ENCODE data around the gene TBC1D10B.
A peak's percentile ranks its signal among the peaks of the same experiment; 100 is the strongest.
"Not testable (repeated sequence)": the region's sequence is repeated elsewhere in the genome, so short reads cannot be mapped to it uniquely, and the experiment has no call there.

Gene TBC1D10B

GRCh38 chr16:30397056-30397455 lies 26.8 kb upstream of the TBC1D10B start:
- DNase-seq (ENCODE audit: low read depth) = no peak

GRCh38 chr16:30396627-30397026 lies 26.3 kb upstream of the TBC1D10B start:
- DNase-seq (ENCODE audit: low read depth) = not testable (repeated sequence)

- DNase-seq (ENCODE audit: low read depth) = no peak
Observed at GRCh38 chr16:30395992-30396585, 25.8 kb upstream of the TBC1D10B start.

GRCh38 chr16:30395155-30395991 lies 25.1 kb upstream of the TBC1D10B start, which contains the start of gene ZNF48:
TSS of gene ZNF48 (plus strand) at chr16:30395420. CDS start at chr16:30395795, 375 bp downstream.
- DNase-seq (ENCODE audit: low read depth) = no peak

GRCh38 chr16:30394592-30395154 lies 24.4 kb upstream of the TBC1D10B start:
- no peak for DNase-seq (ENCODE audit: low read depth)

- DNase-seq (ENCODE audit: low read depth) = no peak
Observed at GRCh38 chr16:30383521-30383920, 13.2 kb upstream of the TBC1D10B start.

- DNase-seq (ENCODE audit: low read depth) = no peak
Observed at GRCh38 chr16:30382111-30382881, 12.0 kb upstream of the TBC1D10B start, which contains the start of gene SEPTIN1. TSS of gene SEPTIN1 (minus strand) at chr16:30382561. CDS start at chr16:30382542, 19 bp downstream.

- DNase-seq (ENCODE audit: low read depth) = no peak
Observed at GRCh38 chr16:30381291-30382041, 11.2 kb upstream of the TBC1D10B start.

GRCh38 chr16:30380803-30381208 lies 10.5 kb upstream of the TBC1D10B start:
- DNase-seq (ENCODE audit: low read depth) = no peak

GRCh38 chr16:30380072-30380802 lies 9.9 kb upstream of the TBC1D10B start:
- no peak for DNase-seq (ENCODE audit: low read depth)

GRCh38 chr16:30379158-30379783 lies 9.0 kb upstream of the TBC1D10B start:
- DNase-seq (ENCODE audit: low read depth) = no peak

- DNase-seq (ENCODE audit: low read depth) = peak; percentile 72
Observed at GRCh38 chr16:30378236-30379157, 8.2 kb upstream of the TBC1D10B start.

GRCh38 chr16:30377812-30378235 lies 7.5 kb upstream of the TBC1D10B start:
- no peak for DNase-seq (ENCODE audit: low read depth)

- DNase-seq (ENCODE audit: low read depth) = no peak
Observed at GRCh38 chr16:30377050-30377811, 6.9 kb upstream of the TBC1D10B start.

- DNase-seq (ENCODE audit: low read depth) = no peak
Observed at GRCh38 chr16:30376461-30376902, 6.2 kb upstream of the TBC1D10B start.

- DNase-seq (ENCODE audit: low read depth) = no peak
Observed at GRCh38 chr16:30375864-30376263, 5.6 kb upstream of the TBC1D10B start.

- no peak for DNase-seq (ENCODE audit: low read depth)
Observed at GRCh38 chr16:30374538-30374937, 4.2 kb upstream of the TBC1D10B start, which contains the start of gene MYL11. TSS of gene MYL11 (plus strand) at chr16:30374802. CDS start at chr16:30374858, 56 bp downstream.

- no peak for DNase-seq (ENCODE audit: low read depth)
Observed at GRCh38 chr16:30372725-30373124, 2.4 kb upstream of the TBC1D10B start.
